ENCODE measurements around the gene ASIP. TPM values are rescaled to one million over a fixed set of nuclear protein-coding genes. Genes with fewer than 3 reads are reported as not detected.
A peak's percentile ranks its signal among the peaks of the same experiment; 100 is the strongest.

The ASIP gene
- polyA plus RNA-seq, 3 donors = 0.40 TPM; not detected in 2

DNA sequence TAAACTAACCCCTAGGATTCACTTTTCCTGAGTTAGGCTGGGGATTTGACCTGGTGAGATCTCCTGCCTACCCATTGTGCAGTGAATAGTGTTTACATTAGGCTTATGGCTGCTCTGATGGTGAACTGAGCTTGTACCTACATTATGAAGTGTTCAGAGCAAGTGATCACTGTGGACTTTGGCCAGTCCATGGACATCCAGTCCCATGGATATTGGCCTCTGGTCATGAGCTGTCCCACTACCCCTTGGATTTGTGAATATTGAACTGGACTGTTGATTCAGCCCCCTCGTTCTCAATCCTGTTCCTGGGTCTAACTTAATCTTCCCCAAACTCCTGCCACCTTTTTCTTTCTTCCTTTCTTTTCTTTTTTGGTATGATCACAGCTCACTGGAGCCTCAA lies 13.8 kb downstream of the ASIP start:
- no peaks in the 10 kb centered on the region for H3K27me3 ChIP-seq (ENCODE audit: control insufficient read depth in 2 of 2, insufficient read depth in 2 of 2, low read length in 2 of 2)
- Mint-ChIP-seq H3K9me3 (peaks cover 0 to 4% (median 0%) of the 10 kb centered on the region in 7 donors), H3K4me1 (peaks cover 10% of the 10 kb centered on the region), H3K4me3 (no peak overlapping the region), H3K36me3 (no peaks in the 10 kb centered on the region), H3K27me3 (ENCODE audit: low read depth in 3 of 3) (no peaks in the 10 kb centered on the region), H3K27ac (peak overlapping the region in 1 of 7 donors; percentile 23)
- intact Hi-C loops (cut with micrococcal nuclease) = no loop called here
- no peaks in the 10 kb centered on the region for H4K20me1 ChIP-seq (ENCODE audit: insufficient read depth, low read length)
- DNase-seq = no peak
- H3K9ac ChIP-seq (ENCODE audit: insufficient read depth, low read length, poor library complexity, severe bottlenecking) = no peak overlapping the region
- H2AFZ ChIP-seq (ENCODE audit: insufficient read depth, low read depth, low read length, poor library complexity, severe bottlenecking) = no peak overlapping the region
- peaks cover 4 to 14% of the 10 kb centered on the region in 2 donors for H3K4me1 ChIP-seq (ENCODE audit: control insufficient read depth in 1 of 2, insufficient read depth in 2 of 2, low read length in 2 of 2)
- WGBS (ENCODE audit: insufficient coverage) = no CpG with 5 or more reads among the region's 1 CpG
- TF ChIP-seq, protein P1, sequence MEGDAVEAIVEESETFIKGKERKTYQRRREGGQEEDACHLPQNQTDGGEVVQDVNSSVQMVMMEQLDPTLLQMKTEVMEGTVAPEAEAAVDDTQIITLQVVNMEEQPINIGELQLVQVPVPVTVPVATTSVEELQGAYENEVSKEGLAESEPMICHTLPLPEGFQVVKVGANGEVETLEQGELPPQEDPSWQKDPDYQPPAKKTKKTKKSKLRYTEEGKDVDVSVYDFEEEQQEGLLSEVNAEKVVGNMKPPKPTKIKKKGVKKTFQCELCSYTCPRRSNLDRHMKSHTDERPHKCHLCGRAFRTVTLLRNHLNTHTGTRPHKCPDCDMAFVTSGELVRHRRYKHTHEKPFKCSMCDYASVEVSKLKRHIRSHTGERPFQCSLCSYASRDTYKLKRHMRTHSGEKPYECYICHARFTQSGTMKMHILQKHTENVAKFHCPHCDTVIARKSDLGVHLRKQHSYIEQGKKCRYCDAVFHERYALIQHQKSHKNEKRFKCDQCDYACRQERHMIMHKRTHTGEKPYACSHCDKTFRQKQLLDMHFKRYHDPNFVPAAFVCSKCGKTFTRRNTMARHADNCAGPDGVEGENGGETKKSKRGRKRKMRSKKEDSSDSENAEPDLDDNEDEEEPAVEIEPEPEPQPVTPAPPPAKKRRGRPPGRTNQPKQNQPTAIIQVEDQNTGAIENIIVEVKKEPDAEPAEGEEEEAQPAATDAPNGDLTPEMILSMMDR (IDR thresholded peaks at IDR 0.05) = no peak
- H3K9me3 ChIP-seq (replicated peaks in 1 of 2; ENCODE audit: control insufficient read depth in 1 of 2, insufficient read depth in 1 of 2, low read length in 2 of 2) = no peaks in the 10 kb centered on the region
- H3K4me3 ChIP-seq (replicated peaks in 1 of 3; ENCODE audit: low read depth in 2 of 3, low read length in 3 of 3) = no peak overlapping the region
- H3K4me2 ChIP-seq (replicated peaks; ENCODE audit: extremely low read depth, low read length, poor library complexity, severe bottlenecking) = no peak overlapping the region
- H3K36me3 ChIP-seq (replicated peaks in 1 of 2; ENCODE audit: control insufficient read depth in 1 of 2, insufficient read depth in 2 of 2, low read length in 2 of 2) = no peaks in the 10 kb centered on the region
- no peaks in the 10 kb centered on the region for H3K79me2 ChIP-seq (ENCODE audit: insufficient read depth, low read length)
- H3K27ac ChIP-seq (ENCODE audit: low read depth in 1 of 2, low read length in 2 of 2) = no peak overlapping the region

DNA sequence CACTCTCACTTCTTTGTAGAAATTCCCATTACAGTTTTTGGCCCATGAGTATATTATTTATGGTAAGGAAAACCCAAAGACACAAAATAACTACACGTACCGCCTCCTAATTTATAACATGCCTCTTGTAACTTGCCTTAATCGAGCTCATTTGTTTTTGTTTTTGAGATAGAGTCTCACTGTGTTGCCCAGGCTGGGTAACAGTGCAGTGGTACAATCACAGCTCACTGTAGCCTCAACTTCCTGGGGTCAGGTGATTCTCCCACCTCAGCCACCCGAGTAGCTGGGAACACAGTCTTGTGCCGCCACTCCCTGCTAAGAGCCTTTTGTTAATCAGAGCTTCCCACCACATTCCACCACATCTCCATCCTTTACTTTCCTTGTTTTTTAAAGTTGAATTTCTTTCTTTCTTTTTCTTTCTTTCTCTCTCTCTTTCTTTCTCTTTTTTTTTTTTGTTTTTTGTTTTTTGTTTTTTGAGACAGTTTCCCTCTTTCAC lies 15.5 kb downstream of the ASIP start:
- 76% methylated on average over 2 of the region's 5 CpGs for WGBS (ENCODE audit: insufficient coverage)
- Mint-ChIP-seq H3K36me3 (no peaks in the 10 kb centered on the region), H3K4me1 (peaks cover 1% of the 10 kb centered on the region), H3K9me3 (peaks cover 0 to 2% (median 0%) of the 10 kb centered on the region in 7 donors), H3K27me3 (ENCODE audit: low read depth in 3 of 3) (no peaks in the 10 kb centered on the region), H3K27ac (no peak overlapping the region), H3K4me3 (no peak overlapping the region)
- no peaks in the 10 kb centered on the region for H3K36me3 ChIP-seq (replicated peaks in 1 of 2; ENCODE audit: control insufficient read depth in 1 of 2, insufficient read depth in 2 of 2, low read length in 2 of 2)
- no peaks in the 10 kb centered on the region for H3K9me3 ChIP-seq (replicated peaks in 1 of 2; ENCODE audit: control insufficient read depth in 1 of 2, insufficient read depth in 1 of 2, low read length in 2 of 2)
- H2AFZ ChIP-seq (ENCODE audit: insufficient read depth, low read depth, low read length, poor library complexity, severe bottlenecking) = no peak overlapping the region
- no peak overlapping the region for H3K27ac ChIP-seq (ENCODE audit: low read depth in 1 of 2, low read length in 2 of 2)
- TF ChIP-seq, protein P1 (IDR thresholded peaks at IDR 0.05) = no peak
- no peak overlapping the region for H3K4me3 ChIP-seq (replicated peaks in 1 of 3; ENCODE audit: low read depth in 2 of 3, low read length in 3 of 3)
- no peaks in the 10 kb centered on the region for H3K27me3 ChIP-seq (ENCODE audit: control insufficient read depth in 2 of 2, insufficient read depth in 2 of 2, low read length in 2 of 2)
- H4K20me1 ChIP-seq (ENCODE audit: insufficient read depth, low read length) = no peaks in the 10 kb centered on the region
- H3K4me2 ChIP-seq (replicated peaks; ENCODE audit: extremely low read depth, low read length, poor library complexity, severe bottlenecking) = no peak overlapping the region
- no peak for DNase-seq
- intact Hi-C loops (cut with micrococcal nuclease) = no loop called here
- no peak overlapping the region for H3K9ac ChIP-seq (ENCODE audit: insufficient read depth, low read length, poor library complexity, severe bottlenecking)
- H3K4me1 ChIP-seq (ENCODE audit: control insufficient read depth in 1 of 2, insufficient read depth in 2 of 2, low read length in 2 of 2) = peaks cover 0 to under 1% of the 10 kb centered on the region in 2 donors
- H3K79me2 ChIP-seq (ENCODE audit: insufficient read depth, low read length) = no peaks in the 10 kb centered on the region

Data from CD14-positive monocyte (primary cell).